ENCODE data around the gene HLA-C. TPM values are rescaled to one million over a fixed set of nuclear protein-coding genes. Genes with fewer than 3 reads are reported as not detected.
"Not testable (repeated sequence)": the region's sequence is repeated elsewhere in the genome, so short reads cannot be mapped to it uniquely, and the experiment has no call there.

The HLA-C gene
- total and polyA plus RNA-seq, 8 donors, result 92.7 to 500 (median 215) TPM

DNA sequence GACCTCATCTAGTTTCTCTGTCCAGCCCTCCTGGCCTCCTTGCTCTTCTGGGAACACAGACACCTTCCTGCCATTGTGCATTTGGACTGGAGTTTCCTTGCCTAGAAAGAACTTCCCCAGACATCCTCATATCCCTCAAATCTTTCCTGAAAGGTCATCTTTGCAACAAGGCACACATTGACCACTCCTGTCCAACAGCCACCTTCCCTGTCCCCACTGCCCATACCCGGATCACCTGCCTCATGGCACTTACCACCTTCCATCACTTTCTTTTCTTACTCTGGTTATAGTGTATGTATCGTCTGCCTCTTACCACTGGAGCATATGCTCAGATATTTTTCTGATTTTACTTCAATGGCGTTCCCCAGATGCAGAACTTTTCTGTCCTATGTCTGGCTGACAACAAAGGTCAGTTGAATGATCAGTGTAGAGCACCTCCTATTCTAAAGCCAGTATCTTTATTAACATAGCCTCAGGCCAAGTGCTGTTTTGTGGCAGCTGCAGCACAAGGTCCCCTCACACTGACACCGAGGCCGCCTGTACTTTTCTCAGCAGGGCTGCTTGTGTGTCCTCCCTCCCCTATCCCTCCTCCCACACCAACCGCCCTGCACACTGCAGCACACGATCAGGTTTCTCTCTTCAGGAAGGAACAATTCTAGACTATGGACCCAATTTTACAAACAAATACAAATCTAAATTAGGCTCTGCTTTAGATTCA is 4.1 kb downstream of the HLA-C start:
- H3K27me3 ChIP-seq, result no peaks in the 10 kb centered on the region
- H3K4me1 ChIP-seq, result peaks cover 0 to 19% (median 8%) of the 10 kb centered on the region in 4 donors
- no peak overlapping the region for H3K27ac ChIP-seq
- no peak for DNase-seq
- H3K4me3 ChIP-seq, result no peak overlapping the region
- intact Hi-C loops (cut with DNase I; ENCODE audit: low total_unique reads), result loop anchor here (5.0 to 10.0 kb wide), 2 partner anchors 63 to 84 kb away; no protein-coding TSS in a partner anchor
- 51 to 58% (median 53%) methylated on average over 7 of the region's 7 CpGs for WGBS, 5 donors
- H3K36me3 ChIP-seq, result peaks cover 6 to 32% (median 12%) of the 10 kb centered on the region in 4 donors
- TF ChIP-seq POLR2AphosphoS5 (IDR thresholded peaks at IDR 0.05) (no peak), POLR2A (IDR thresholded peaks at IDR 0.05) (no peak), EP300 (IDR thresholded peaks at IDR 0.05) (no peak)
- TF ChIP-seq, protein P1, sequence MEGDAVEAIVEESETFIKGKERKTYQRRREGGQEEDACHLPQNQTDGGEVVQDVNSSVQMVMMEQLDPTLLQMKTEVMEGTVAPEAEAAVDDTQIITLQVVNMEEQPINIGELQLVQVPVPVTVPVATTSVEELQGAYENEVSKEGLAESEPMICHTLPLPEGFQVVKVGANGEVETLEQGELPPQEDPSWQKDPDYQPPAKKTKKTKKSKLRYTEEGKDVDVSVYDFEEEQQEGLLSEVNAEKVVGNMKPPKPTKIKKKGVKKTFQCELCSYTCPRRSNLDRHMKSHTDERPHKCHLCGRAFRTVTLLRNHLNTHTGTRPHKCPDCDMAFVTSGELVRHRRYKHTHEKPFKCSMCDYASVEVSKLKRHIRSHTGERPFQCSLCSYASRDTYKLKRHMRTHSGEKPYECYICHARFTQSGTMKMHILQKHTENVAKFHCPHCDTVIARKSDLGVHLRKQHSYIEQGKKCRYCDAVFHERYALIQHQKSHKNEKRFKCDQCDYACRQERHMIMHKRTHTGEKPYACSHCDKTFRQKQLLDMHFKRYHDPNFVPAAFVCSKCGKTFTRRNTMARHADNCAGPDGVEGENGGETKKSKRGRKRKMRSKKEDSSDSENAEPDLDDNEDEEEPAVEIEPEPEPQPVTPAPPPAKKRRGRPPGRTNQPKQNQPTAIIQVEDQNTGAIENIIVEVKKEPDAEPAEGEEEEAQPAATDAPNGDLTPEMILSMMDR (IDR thresholded peaks at IDR 0.05), result no peak
- peaks cover 0 to 10% (median under 1%) of the 10 kb centered on the region in 4 donors for H3K9me3 ChIP-seq

DNA sequence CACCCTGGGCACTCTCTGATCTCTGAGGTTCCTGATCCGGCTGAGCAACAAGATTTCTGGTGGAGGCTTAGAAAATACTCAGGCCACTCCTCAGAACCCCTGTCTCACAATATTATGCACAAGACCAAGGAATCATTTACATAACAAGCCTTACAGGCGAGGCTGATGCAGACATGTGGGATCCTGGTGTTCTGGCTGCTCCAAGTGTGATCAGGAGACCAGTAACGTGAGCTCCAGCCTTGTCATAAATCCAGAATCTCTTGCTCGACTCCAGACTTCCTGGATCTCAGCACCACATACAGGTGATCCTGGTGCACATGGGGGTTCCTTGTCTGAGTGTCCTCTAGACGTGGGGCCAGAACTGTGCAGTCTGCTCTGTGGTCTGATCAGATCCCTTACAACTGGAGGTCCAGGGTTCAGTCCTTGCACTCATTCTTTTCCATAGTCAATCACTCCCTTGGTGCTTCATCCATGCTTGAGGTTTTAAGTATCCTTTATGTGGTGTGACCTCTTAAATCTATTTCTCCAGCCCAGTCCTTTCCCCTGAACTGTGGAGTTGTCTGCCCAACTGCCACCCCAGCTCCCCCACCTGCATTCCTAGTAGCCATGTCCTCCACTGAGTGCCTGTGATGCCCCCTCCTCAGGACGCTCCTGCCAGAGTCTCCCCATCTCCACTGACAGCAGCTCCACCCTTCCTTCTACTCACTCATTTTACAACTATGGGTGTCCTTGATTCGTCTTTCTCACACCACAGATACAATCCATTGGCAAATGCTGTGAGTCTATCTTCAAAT is 5.1 kb downstream of the HLA-C start:
- peaks cover 6 to 32% (median 12%) of the 10 kb centered on the region in 4 donors for H3K36me3 ChIP-seq
- H3K4me1 ChIP-seq, result peaks cover 0 to 19% (median 6%) of the 10 kb centered on the region in 4 donors
- intact Hi-C loops (cut with DNase I; ENCODE audit: low total_unique reads), result loop anchor here (5.0 to 10.0 kb wide), 2 partner anchors 62 to 86 kb away; no protein-coding TSS in a partner anchor
- no peak for TF ChIP-seq POLR2AphosphoS5 (IDR thresholded peaks at IDR 0.05)
- H3K4me3 ChIP-seq, result no peak overlapping the region
- H3K9me3 ChIP-seq, result peaks cover 0 to 20% (median 2%) of the 10 kb centered on the region in 4 donors
- 24 to 38% (median 34%) methylated on average over 3 to 7 of the region's 7 CpGs for WGBS, 5 donors
- H3K27me3 ChIP-seq, result no peaks in the 10 kb centered on the region
- no peak for DNase-seq
- no peak overlapping the region for H3K27ac ChIP-seq

DNA sequence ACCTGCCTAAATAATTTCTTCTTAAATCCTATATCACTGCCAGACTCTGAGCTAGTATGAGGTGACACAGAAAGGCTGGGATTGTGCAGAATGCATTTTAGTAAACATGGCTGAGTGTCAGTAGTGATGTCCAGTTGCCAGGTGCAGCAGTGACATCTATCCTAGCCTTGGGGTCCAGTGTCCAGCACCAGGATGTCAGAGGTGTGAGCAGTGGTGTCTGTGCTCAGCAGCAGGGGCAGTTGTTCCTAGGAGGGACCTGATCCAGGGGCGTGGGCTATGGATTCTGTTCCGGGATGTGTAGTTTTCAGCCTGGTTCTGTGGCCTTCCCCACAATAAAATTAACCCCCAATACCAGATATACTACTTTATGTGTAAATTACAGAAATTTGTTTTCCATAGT is 6.0 kb downstream of the HLA-C start:
- Histone ChIP-seq H3K36me3 (peaks cover 6 to 31% (median 12%) of the 10 kb centered on the region in 4 donors), H3K4me3 (no peak overlapping the region), H3K4me1 (peaks cover 0 to 18% (median 6%) of the 10 kb centered on the region in 4 donors), H3K27ac (no peak overlapping the region), H3K9me3 (peaks cover 0 to 21% (median 2%) of the 10 kb centered on the region in 4 donors), H3K27me3 (no peaks in the 10 kb centered on the region)
- intact Hi-C loops (cut with DNase I; ENCODE audit: low total_unique reads), result loop anchor here (5.0 to 10.0 kb wide), 2 partner anchors 61 to 86 kb away; no protein-coding TSS in a partner anchor
- TF ChIP-seq POLR2A (IDR thresholded peaks at IDR 0.05) (no peak), EP300 (IDR thresholded peaks at IDR 0.05) (no peak), POLR2AphosphoS5 (IDR thresholded peaks at IDR 0.05) (no peak)
- TF ChIP-seq, protein P1 (IDR thresholded peaks at IDR 0.05), result no peak
- 27 to 67% (median 38%) methylated on average over 2 of the region's 2 CpGs for WGBS, 5 donors
- no peak for DNase-seq

DNA sequence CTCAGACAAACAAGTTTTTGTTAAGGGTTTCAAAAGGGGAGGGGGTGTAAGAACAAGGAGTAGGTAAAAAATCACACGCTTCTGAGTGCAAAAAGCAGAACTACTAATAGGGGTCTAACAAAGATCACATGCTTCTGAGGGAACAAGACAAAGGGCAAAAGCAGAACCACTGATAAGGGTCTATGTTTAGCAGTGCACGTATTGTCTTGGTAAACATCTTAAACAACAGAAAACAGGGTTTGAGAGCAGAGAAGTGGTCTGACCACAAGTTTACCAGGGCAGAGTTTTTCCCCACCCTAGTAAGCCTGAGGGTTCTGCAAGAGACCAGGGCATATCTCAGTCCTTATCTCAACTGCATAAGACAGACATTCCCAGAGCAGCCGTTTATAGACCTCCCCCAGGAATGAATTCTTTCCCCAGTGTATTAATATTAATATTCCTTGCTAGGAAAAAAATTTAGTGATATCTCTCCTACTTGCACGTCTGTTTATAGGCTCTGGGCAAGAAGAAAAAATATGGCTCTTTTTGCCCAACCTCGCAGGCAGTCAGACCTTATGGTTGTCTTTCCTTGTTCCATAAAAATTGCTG is 8.5 kb downstream of the HLA-C start:
- H3K27ac ChIP-seq, H3K4me1 ChIP-seq, H3K27me3 ChIP-seq, H3K36me3 ChIP-seq, DNase-seq, H3K4me3 ChIP-seq: not testable (repeated sequence)
- intact Hi-C loops (cut with DNase I; ENCODE audit: low total_unique reads), result loop anchor here (10.0 kb wide), 1 partner anchor 59 kb away; no protein-coding TSS in a partner anchor
- H3K9me3 ChIP-seq, result peaks cover 0 to 21% (median 2%) of the 10 kb centered on the region in 4 donors
- WGBS, 5 donors, result 47 to 72% (median 65%) methylated on average over 3 to 5 of the region's 5 CpGs

DNA sequence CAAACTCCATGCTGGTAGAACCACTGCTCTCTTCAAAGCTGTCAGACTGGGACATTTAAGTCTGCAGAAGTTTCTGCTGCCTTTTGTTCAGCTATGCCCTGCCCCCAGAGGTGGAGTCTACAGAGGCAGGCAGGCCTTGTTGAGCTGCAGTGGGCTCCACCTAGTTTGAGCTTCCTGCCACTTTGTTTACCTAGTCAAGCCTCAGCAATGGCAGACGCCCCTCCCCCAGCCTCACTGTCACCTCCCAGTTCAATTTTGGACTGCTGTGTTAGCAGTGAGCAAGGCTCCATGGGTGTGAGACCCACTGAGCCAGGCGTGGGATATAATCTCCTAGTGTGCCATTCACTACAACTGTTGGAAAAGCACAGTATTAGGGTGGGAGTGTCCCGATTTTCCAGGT is 11.9 kb downstream of the HLA-C start:
- not testable (repeated sequence) for H3K4me1 ChIP-seq, H3K27me3 ChIP-seq, DNase-seq, H3K4me3 ChIP-seq, H3K27ac ChIP-seq, H3K36me3 ChIP-seq
- WGBS, 5 donors, result 43 to 64% (median 53%) methylated on average over 2 to 3 of the region's 3 CpGs
- H3K9me3 ChIP-seq, result peaks cover 0 to 21% (median 2%) of the 10 kb centered on the region in 4 donors
- intact Hi-C loops (cut with DNase I; ENCODE audit: low total_unique reads), result loop anchor here (10.0 kb wide), 1 partner anchor 55 kb away; no protein-coding TSS in a partner anchor
